BE2C (cell line): Measurements from ENCODE around the gene BRPF3.

Experiments used
- DNase-seq: peaks from one replicate; pipeline ENCODE4 v3.0.0-alpha.2; 2020
- H3K27me3 ChIP-seq: fragments of 250-450 bp; sonication (Bioruptor Pico); 2 replicates; pipeline ENCODE4 v1.5.1; 2020; ENCODE audit warnings: mild to moderate bottlenecking
- H3K36me3 ChIP-seq: fragments of 250-450 bp; sonication (Bioruptor Pico); 2 replicates; pipeline ENCODE4 v1.5.1; 2020; ENCODE audit warnings: mild to moderate bottlenecking
- H3K4me1 ChIP-seq: fragments of 250-450 bp; sonication (Bioruptor Pico); 2 replicates; pipeline ENCODE4 v1.5.1; 2020
- H3K4me3 ChIP-seq: 2 replicates; pipeline ENCODE4 v1.5.1; 2011; ENCODE audit warnings: low read depth, low read length
- H3K9me3 ChIP-seq: fragments of 250-450 bp; sonication (Bioruptor Pico); 2 replicates; pipeline ENCODE4 v1.5.1; 2020
- TF ChIP-seq, protein P1 (sequence below): IDR thresholded peaks from 2 replicates; pipeline ENCODE4 v1.5.1; 2012; ENCODE audit warnings: mild to moderate bottlenecking, low read depth, low read length

The BRPF3 gene

DNA sequence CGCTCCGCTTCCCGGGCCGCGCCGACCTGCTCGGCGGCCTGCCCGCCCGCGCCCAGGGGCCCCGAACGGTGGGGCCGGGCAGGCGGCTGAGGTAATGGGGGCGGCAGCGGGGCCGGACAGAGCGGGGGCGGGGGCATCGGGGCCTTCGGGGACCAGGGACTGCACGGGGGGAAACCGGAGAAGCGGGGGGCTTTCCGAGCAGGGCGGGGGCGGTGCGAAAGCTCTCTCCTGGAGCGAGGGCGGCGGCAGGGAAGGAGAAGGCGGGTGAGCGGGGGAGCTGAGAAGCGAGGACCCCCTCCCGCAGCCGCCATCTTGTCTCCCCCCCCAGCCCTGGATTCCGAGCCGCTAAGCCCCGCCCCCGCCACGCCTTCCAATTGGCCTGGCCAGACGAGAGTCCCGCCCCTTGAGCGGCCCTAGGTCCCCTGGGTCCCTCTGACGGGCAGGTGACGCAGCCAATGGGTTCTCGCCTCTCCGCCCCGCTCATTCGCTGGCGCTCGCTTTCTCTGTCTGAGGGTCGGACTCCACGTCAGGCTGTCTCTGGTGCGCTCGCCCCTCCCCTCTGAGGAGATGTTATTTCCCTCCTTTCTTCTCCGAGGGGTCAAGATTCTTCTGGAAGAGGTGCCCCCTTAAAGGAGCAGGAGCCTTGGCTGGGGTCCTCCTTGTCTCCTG is 470 bp downstream of the BRPF3 start:
- H3K36me3 ChIP-seq = peaks cover 26% of the 10 kb centered on the region
- H3K27me3 ChIP-seq = peaks cover 3% of the 10 kb centered on the region; the same call in 1 of the 2 replicates
- H3K4me1 ChIP-seq = no peaks in the 10 kb centered on the region; the same call in 1 of the 2 replicates
- H3K4me3 ChIP-seq = peak overlapping the region; percentile 72
- H3K9me3 ChIP-seq = peaks cover 3% of the 10 kb centered on the region; the same call in 1 of the 2 replicates
- peak; percentile 99 for DNase-seq
- TF ChIP-seq, protein P1, sequence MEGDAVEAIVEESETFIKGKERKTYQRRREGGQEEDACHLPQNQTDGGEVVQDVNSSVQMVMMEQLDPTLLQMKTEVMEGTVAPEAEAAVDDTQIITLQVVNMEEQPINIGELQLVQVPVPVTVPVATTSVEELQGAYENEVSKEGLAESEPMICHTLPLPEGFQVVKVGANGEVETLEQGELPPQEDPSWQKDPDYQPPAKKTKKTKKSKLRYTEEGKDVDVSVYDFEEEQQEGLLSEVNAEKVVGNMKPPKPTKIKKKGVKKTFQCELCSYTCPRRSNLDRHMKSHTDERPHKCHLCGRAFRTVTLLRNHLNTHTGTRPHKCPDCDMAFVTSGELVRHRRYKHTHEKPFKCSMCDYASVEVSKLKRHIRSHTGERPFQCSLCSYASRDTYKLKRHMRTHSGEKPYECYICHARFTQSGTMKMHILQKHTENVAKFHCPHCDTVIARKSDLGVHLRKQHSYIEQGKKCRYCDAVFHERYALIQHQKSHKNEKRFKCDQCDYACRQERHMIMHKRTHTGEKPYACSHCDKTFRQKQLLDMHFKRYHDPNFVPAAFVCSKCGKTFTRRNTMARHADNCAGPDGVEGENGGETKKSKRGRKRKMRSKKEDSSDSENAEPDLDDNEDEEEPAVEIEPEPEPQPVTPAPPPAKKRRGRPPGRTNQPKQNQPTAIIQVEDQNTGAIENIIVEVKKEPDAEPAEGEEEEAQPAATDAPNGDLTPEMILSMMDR = no peak

GRCh38 chr6:36197739-36198221 is 1.2 kb downstream of the BRPF3 start:
- Histone ChIP-seq H3K36me3 (peaks cover 32% of the 10 kb centered on the region), H3K4me1 (no peaks in the 10 kb centered on the region; the same call in 1 of the 2 replicates), H3K9me3 (peaks cover 3% of the 10 kb centered on the region; the same call in 1 of the 2 replicates), H3K4me3 (peak overlapping the region; percentile 72), H3K27me3 (peaks cover 3% of the 10 kb centered on the region; the same call in 1 of the 2 replicates)
- TF ChIP-seq, protein P1 = no peak
- no peak for DNase-seq

DNA sequence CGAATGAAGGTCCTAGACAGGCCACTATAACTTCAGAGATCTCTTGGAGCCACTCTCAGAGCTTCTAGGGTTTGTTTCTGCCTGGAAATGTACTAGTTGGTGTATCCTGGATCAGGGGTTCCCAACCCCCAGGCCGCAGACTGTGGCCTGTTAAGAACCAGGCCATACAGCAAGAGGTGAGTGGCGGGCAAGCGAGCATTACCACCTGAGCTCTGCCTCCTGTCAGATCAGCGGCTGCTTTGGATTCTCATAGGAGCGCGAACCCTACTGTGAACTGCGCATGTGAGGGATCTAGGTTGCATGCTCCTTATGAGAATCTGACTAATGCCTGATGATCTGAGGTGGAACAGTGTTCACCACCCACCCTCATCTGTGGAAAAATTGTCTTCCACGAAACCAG is 2.4 kb downstream of the BRPF3 start:
- Histone ChIP-seq H3K9me3 (peaks cover 3% of the 10 kb centered on the region; the same call in 1 of the 2 replicates), H3K36me3 (peaks cover 41% of the 10 kb centered on the region), H3K4me3 (no peak overlapping the region), H3K27me3 (peaks cover 3% of the 10 kb centered on the region; the same call in 1 of the 2 replicates), H3K4me1 (no peaks in the 10 kb centered on the region; the same call in 1 of the 2 replicates)
- TF ChIP-seq, protein P1 = no peak
- no peak for DNase-seq

DNA sequence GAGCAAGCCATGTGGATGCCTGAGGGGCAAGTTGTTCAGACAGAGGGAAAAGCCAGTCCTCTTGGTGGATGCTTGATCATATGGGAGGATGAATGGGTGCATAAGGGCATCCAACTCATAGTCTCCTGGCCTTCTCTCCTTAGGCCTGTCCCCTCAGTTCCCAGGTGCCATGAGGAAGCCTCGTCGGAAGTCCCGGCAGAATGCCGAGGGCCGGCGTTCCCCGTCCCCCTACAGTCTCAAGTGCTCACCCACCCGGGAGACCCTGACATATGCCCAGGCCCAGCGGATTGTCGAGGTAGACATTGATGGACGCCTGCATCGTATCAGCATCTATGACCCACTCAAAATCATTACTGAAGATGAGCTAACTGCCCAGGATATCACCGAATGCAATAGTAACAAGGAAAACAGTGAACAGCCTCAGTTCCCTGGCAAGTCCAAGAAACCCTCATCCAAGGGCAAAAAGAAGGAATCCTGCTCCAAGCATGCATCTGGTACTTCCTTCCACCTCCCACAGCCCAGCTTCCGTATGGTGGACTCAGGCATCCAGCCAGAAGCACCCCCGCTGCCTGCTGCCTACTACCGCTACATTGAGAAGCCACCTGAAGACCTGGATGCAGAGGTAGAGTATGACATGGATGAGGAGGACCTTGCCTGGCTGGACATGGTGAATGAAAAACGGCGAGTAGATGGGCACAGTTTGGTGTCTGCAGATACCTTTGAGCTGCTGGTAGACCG is 3.8 kb downstream of the BRPF3 start:
- Histone ChIP-seq H3K27me3 (peaks cover 3% of the 10 kb centered on the region; the same call in 1 of the 2 replicates), H3K4me3 (no peak overlapping the region), H3K9me3 (peaks cover 3% of the 10 kb centered on the region; the same call in 1 of the 2 replicates), H3K4me1 (no peaks in the 10 kb centered on the region; the same call in 1 of the 2 replicates), H3K36me3 (peaks cover 43% of the 10 kb centered on the region)
- no peak for DNase-seq
- TF ChIP-seq, protein P1 = no peak

DNA sequence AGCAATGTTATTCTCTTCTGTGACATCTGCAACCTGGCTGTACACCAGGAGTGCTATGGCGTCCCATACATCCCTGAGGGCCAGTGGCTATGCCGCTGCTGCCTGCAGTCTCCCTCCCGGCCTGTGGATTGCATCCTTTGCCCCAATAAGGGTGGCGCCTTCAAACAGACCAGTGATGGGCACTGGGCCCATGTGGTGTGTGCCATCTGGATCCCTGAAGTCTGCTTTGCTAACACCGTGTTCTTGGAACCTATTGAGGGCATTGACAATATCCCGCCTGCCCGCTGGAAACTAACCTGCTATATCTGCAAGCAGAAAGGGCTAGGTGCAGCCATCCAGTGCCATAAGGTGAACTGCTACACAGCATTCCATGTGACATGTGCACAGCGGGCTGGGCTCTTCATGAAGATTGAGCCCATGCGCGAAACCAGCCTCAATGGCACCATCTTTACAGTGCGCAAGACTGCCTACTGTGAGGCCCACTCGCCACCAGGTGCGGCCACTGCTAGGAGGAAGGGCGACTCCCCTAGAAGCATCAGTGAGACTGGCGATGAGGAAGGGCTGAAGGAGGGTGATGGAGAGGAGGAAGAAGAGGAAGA is 4.6 kb downstream of the BRPF3 start:
- peaks cover 43% of the 10 kb centered on the region for H3K36me3 ChIP-seq
- TF ChIP-seq, protein P1 = no peak
- H3K4me3 ChIP-seq = no peak overlapping the region

More for the DNA sequence above, 4.6 kb downstream of the BRPF3 start:
- peaks cover 3% of the 10 kb centered on the region; the same call in 1 of the 2 replicates for H3K9me3 ChIP-seq
- DNase-seq = no peak
- no peaks in the 10 kb centered on the region for H3K4me1 ChIP-seq
- peaks cover 2% of the 10 kb centered on the region; the same call in 1 of the 2 replicates for H3K27me3 ChIP-seq
